Measurements from ENCODE around the gene AP1M1. TPM values are rescaled to one million over a fixed set of nuclear protein-coding genes. Genes with fewer than 3 reads are reported as not detected.

Gene AP1M1
- total RNA-seq, 2 donors from 2014 or later, result 48.1 to 52.6 TPM

DNA sequence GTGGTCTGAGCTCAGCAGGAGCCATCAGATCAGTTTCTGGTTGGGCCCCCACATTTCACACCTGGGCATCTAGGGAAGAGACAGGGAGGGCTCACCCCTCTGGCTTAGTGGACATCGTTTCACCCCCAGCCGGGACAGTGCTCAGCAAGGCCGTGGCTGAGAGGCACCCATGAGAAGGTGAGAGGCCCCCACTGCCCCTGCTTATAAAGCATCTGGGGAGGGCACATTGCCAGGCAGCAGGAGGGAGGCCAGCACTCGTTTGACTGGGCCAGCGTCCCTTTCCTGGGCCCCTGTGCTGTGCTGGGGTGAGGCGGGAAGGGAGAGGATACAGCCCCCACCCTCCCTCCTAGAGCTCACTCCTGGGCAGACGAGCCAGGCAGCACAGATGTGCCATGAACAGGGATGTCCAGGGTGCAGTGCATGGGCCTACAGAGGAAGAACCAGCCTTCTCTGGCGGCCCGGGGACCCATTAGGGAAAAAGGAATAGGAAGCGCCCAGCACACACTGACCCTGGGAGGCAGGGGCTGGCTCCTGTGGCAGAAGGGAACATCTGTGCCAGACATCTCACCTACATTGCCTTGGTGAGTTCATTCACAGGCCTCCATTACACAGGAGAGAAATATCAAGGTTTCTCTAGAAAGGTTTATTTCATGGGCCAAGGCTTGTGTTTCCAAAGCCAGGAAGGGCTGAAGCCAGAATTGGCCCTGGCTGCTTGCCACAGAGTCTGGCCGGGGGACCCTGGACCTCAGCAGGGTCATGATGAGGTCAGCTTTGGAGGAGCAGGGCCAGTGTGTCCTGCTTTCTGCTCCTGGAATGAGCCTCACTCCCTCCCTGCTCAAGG is 7.7 kb downstream of the AP1M1 start:
- no peak for DNase-seq
- peak; percentile 28 to 46 for ATAC-seq
- intact Hi-C loops (cut with DNase I), result no loop called here

DNA sequence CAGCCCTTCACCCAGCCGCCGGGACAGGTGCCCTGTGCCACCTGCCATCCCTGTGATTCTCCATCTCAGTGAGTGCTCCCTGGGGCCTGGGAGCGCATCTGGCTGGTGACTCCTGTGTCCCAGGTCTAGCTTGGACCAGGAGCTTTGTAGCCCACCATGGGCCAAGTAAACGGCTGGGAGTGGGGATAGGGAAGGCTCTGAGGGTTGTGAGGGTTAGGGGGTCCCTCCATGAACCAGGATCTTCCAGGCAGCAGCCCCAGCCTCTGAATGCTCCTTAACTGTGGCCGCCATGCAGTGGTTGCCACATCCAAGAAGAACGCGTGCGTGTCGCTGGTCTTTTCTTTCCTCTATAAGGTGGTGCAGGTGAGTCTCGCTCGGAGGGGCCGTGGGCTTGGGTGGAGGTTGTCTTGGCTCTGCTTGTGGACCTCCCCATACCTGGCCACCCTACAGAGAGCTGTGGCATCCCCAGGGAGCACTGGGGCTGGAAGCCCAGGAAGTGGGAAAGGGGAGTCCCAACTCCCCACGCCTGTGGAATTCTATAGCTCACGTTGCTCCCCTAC is 8.4 kb downstream of the AP1M1 start:
- intact Hi-C loops (cut with DNase I), result no loop called here
- DNase-seq, result no peak
- ATAC-seq, result no peak

DNA sequence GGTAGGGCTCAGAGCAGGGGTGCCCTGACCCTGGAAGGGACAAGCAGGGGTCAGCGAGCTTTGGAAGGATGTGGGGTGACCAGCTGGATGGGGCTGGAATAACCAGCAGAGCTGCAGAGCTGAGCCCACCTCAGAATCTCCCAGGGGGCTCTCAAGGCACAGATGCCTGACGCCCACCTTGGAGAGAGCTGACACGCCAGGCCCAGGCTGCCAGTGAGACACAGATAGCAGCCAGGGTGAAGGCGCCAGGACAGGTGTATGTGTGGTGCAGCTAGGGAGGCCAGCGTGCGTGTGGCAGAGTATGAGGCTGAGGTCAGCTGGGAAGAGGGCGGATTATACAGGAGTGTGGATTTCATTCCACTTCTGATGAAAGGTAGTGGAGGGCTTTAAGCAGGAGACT is 8.9 kb downstream of the AP1M1 start:
- no peak for ATAC-seq
- no peak for DNase-seq

DNA sequence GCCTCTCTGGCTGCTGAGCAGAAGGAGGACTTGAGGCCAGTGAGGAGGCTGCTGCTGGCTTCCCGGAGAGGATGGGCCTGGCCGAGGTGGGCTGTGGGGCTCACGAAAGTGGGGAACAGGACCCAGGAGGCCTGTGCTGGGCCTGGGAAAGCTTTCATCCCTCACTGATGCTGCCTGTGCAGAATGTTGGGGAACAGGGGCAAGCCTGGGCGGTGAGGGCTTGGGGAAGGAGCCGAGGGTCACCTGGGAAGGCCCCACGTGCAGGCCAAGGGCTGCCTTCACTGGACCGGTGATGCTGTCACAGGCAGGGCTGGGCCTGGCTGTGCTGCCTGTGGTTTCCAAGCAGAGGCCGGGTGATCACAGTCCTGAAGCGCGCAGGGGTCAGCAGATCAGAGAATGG is 9.4 kb downstream of the AP1M1 start:
- DNase-seq (no peak), ATAC-seq (no peak)
- intact Hi-C loops (cut with DNase I), result no loop called here

More for the DNA sequence above, 8.9 kb downstream of the AP1M1 start:
- intact Hi-C loops (cut with DNase I), result no loop called here

DNA sequence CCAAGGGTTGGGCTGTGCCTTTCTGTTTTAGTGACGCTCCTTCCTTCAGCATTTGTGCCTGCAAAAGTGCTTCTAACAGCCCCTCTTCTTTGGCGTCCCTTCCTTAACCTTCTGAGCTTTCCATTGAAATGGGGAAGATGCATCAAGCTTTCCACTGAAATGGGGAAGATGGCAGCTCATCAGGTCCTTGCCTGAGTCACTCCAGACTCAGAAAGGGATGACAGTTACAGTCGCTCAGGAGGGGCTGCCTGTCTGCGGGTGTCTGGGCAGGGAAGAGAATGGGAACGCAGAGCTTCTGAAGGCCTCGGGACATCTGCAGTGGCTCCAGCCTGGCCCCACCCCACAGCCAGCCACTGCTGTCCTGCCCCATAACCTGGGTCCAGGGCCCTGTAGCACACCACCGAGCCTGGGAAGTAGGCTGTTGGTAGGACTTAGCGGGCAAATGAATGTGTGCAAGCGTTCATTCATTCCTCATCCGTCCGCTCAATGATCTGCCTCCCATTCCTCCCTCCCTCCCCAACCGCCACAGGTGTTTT is 9.8 kb downstream of the AP1M1 start:
- no peak for ATAC-seq
- DNase-seq, result no peak
- intact Hi-C loops (cut with DNase I), result no loop called here

DNA sequence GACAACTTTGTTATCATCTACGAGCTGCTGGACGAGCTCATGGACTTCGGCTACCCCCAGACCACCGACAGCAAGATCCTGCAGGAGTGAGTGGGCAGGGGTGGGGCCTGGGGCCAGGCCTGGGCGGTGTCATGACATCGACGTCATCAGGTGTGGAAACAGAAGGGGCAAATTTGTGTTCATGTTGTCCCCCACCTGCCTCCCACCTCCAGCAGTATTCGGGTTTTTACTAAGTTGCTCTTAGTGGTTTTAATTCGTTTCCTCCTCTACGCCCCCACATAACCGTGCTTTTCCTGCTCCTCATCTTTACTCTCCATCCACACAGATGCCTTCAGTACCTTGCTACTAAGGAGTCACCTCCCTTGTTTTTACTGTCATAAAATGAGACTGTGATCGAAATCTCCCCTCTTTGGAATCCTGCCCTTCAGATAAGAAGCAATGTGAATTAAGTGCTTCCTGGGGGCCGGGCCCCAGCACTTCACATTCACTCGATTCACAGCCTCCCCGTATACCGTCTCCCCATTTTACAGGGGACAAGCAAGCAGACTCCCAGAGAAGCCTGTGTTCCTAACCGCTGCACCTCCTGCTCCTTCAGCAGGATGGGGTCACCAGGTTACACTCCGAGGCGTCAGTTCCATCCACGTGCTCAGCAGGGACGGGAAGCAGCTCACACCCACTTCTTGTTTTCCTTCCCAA is 10.5 kb downstream of the AP1M1 start:
- ATAC-seq, result no peak

DNA sequence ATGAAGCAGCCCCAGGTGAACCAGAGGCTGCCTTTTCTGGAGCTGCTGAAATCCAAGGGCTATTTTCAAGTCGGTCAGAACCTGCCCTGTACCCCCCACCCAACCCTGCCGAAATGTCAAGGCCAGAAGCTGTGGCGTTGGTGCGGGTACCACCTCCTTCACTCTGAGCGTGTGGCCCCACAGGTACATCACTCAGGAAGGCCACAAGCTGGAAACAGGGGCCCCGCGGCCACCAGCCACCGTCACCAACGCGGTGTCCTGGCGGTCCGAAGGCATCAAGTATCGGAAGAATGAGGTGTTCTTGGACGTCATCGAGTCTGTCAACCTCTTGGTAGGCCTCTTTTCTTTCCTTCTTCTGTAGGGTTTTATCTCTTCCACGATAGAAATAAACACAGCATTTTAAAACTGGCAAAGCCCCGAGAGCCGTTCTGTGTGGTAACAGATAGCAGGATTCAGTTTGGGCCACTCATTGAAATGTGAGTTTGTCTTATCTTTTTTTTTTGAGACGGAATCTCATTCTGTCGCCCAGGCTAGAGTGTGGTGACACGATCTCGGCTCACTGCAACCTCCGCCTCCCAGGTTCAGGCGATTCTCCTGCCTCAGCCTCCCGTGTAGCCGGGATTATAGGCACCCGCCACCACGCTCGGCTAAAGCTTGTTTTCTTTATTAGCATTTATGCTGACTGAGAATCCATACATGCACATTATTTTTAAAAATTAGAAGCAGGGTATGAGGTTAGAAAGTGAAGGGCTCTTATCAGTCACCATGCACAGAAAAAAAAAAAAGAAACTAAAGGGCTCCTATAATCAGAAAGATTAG is 11.3 kb downstream of the AP1M1 start:
- intact Hi-C loops (cut with DNase I), result no loop called here
- no peak for DNase-seq
- no peak for ATAC-seq

More for the DNA sequence above, 10.5 kb downstream of the AP1M1 start:
- intact Hi-C loops (cut with DNase I), result no loop called here
- no peak for DNase-seq

DNA sequence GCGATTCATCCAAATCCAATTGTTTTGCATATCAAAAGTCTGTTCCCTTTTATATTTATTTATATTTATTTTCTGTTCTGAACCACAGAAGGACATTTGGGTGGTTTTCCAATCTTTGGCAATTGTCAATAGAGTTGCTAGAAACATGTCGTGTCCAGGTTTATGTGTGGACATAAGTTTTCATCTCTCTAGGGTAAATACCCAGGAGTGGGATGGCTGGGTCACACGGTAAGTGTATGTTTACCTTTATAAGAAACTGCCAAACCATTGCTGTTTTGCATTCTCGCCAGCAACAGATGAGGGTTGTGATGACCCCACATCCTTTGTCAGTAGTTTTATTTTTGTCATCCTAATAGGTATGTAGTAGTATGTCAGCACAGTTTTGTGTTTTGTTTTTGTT is 12.5 kb downstream of the AP1M1 start:
- intact Hi-C loops (cut with DNase I), result no loop called here
- ATAC-seq (no peak), DNase-seq (no peak)

DNA sequence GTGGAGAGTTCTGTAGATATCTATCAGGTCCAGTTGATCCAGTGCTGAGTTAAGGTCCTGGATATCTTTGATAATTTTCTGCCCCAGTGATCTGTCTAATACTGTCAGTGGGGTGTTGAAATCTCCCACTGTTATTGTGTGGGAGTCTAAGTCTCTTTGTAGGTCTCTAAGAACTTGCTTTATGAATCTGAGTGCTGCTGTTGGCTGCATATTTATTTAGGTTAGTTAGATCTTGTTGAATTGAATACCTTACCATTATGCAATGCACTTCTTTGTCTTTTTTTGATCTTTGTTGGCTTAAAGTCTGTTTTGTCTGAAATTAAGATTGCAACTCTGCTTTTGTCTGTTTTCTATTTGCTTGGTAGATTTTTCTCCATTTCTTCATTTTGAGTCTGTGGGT is 15.4 kb downstream of the AP1M1 start:
- intact Hi-C loops (cut with DNase I), result no loop called here
- DNase-seq (no peak), ATAC-seq (no peak)

DNA sequence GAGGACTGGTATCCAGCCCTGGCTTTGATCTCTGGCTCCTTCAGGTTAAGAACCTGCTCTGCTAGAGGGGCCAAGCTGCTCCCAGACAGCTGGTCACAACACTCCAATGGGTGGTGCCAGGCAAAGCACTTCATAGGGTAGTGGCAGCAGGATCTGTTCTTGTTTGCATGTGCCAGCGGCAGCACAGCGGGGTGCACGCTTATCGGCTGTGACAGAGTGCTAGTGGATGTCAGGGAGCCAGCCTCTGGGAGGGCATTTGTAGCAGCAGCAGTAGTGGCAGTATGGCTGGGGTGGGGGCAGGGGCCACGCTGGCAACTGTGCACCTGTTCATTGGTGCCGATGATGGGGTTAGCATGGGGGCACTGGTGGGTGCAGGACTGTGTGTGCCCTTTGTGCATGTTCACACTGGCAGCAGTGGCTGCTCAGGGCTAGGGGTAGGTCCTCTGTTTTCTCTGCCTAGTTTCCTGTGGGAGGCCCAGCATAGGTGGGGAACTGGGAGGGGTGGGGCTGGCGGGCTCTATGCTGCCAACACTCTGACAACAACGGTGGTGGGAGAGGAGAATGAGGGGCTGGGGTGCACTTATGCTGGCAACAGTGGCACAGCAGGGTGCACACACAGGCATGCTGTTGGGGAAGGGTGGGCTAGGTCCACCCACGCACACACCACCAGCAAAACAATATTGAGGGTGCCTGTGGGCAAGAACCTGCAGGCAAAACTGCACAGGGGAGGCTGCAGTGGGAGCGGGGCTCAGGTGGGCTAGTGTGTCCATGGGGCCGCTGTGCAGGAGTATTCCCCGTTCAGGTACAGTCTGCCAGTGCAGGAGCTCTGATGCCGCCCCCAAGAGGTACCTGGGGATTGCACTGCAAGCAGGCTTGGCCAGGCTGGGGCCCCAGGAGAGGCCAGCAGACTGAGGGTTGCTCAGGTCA is 19.3 kb downstream of the AP1M1 start:
- DNase-seq (no peak), ATAC-seq (peak; percentile 15 to 29)
- intact Hi-C loops (cut with DNase I), result no loop called here

DNA sequence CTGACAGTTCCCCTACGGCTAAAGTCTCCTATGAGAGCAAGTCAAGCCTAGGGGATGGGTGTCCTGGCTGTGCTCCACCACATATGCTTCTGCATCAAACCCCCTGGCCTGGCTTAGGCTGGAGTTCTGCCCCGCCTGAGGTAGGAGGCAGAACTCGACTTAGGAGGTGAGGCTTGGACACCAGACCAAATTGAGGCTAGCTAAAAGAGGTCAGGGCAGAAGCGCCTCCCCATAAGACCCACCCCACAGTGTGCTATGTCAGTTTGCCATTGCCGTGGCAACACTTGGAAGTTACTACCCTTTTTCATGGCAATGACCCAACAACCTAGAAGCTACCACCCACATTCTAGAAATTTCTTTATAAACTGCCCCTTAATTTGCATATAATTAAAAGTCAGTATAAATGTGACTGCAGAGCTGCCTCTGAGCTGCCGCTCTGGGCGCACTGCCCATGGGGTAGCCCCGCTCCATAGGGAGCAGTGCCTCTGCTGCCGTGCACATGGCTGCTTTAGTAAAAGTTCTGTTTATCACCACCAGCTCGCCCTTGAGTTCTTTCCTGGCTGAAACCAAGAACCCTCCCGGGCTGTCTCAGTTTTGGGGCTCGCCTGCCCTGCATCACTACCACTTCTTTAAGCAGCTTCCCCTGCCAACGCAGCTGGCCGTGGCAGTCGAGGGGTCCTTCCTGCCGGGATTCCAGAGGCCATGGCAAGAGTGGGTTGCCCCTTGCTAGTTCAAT is 20.2 kb downstream of the AP1M1 start:
- DNase-seq (no peak), ATAC-seq (peak in 1 of 2 donors; percentile 20)
- intact Hi-C loops (cut with DNase I), result no loop called here

DNA sequence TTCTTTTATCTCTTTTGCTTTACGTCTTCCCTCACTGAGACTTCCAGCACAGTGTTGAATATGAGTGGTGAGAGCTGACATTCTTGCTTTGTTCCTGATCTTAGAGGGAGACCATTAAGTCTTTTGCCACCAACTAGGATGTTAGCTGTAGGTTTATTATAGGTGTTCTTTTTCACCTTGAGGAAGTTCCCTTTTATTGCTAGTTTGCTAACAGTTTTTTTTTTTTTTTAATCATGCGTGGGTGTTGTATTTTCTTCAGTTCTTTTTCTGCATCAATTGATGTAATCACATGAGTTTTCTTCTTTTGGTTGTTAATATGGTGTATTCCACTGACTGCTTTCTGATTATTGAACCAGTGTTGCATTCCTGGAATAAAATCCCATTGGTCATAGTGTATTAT is 21.1 kb downstream of the AP1M1 start:
- intact Hi-C loops (cut with DNase I), result no loop called here
- DNase-seq (no peak), ATAC-seq (no peak)

DNA sequence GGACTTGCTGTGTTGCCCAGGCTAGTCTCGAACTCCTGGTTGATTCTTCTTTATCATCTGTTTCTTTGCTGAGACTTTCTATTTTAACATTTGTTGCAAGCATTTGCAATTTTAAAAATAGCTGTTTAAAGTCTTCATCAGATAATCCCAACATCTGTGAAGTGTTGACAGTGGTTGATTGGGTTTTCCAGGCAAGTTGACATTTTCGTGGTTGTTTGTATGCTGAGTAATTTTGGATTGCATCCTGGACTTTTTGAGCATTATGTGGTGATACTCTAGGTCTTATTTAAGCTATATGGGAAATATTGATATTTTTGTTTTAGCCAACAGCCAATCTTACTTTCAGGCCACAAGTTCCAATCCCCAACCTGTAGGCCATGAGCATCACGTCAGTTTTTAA is 25.1 kb downstream of the AP1M1 start:
- no peak for ATAC-seq
- intact Hi-C loops (cut with DNase I), result no loop called here
- no peak for DNase-seq

DNA sequence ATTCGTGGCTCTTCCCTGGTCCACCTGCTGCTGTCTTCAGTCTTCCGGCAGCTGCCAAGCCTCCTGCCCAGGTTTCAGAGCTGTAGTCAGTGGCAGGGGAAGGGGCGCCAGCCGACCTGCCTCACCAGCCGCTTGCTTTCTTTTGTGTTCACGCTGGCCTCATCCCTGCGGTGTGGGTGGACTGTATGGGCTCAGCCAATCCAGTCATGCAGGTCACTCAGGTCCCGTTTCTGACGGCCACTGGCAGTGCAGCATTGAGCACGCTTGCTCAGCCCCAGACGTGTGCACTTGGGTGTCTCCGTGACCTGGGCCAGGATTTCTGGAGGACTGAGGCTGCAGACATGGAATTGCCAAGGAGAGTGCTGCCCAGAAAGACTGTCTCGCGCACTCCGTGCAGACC is 26.0 kb downstream of the AP1M1 start:
- DNase-seq (no peak), ATAC-seq (no peak)
- intact Hi-C loops (cut with DNase I), result no loop called here

DNA sequence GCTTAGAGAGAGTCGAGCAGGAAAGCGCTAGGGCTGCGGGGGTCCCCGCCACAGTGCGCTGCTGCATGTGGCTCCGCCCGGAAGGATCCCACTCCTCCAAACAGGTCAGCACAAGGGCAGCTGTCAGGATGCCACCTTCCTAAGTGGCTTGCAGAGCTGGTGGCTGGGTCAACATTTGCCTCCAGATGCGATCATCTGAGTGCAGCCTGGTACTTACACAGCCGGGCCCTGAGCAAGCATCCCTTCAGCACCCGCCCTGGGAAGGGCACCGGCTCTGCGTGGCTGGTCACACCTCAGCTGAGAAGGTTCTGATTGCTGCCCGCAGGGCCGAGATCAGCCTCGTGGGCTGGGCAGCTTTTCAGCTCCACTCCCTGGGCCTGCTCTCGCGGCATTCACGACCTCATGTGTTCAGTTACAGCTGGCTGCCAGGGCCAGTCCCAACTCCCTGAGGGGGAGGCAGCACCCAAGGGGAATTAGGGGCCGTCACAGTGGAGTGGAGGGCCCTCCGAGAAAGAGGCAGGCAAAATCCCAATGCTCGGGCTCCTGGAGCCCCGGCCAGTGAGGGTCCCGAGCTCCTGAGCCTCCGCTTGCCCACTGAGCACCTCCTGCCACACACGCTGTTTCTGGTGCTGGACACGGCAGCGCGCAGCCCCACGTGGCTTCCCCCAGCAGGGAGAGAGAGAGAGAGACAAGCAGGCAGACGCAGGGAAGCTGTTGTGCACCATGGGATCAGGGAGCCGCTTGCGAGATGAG is 26.8 kb downstream of the AP1M1 start:
- DNase-seq (no peak), ATAC-seq (no peak)

DNA sequence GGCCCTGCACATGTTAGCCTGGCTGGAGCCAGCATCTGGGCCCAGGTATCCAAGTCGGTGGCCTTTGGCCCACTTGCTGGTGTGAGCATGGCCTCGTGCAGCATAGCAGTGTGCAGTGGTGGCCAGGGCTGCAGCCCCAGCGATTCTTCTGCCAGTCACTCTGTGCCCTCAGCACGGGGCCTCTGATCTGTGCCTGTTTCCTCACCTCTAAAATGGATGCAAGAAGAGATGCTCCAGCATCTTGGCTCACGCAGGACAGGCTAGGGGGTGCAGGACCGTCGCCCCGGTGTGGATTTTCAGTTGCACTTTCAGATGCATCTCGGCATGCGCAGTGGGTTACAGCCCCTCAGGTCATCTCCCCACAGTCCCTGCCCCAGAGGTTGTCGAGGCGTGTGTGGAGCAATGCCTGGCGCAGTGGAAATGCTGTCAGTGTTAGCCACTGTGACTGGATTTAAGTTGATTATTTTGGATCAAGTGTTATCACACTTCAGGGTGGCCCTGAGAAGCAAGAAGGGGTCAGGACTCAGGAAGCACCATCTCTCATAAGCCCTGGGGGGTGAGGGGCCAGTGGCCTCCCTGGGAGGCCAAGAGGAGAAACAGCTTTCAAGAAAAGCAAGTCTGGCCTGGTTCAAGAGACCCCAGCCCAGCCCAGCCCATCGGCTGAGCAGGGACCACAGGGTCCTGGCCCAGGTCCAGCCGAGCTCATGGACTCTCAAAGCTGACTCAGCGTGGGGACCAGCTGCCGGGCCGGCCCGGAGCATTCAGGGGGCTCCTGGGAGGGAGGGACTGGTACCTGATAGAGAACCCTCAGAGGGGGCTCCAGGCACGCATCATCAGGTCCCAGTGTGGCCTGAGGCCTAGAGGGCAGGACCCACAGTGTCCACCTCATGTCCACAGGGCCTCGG is 27.8 kb downstream of the AP1M1 start:
- no peak for DNase-seq
- intact Hi-C loops (cut with DNase I), result no loop called here
- ATAC-seq, result no peak

More for the DNA sequence above, 26.8 kb downstream of the AP1M1 start:
- intact Hi-C loops (cut with DNase I), result no loop called here
